ENCODE results near the gene ANKRD13B. TPM values are rescaled to one million over a fixed set of nuclear protein-coding genes. Genes with fewer than 3 reads are reported as not detected.

Gene ANKRD13B
- total RNA-seq, 1 experiment from 2014 or later = 31.4 TPM

DNA sequence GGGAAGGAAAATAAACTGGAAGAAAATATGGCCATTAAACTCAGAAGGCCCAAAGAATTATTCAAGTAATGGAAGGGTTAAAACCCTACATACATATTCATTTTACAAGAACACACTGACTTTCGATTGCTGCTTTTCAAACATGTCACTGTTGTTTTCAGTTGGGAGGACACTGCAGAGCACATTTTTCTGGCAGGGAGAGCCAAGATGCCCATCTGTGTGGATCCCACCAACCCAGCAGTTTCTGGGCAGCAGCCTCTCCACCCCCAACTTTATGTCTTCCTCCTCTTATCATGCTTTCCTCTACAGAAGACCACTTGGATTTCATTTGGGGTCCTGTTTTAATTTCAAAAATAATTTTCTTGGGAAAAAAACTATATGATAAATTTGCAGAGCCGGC lies 36.9 kb downstream of the ANKRD13B start:
- no peaks in the 10 kb centered on the region for H3K36me3 ChIP-seq (ENCODE audit: control insufficient read depth, insufficient read depth, low read length)
- no peaks in the 10 kb centered on the region for H3K9me3 ChIP-seq (ENCODE audit: control insufficient read depth, insufficient read depth, low read depth, low read length)
- DNase-seq (ENCODE audit: low read depth, low spot score) (no peak), ATAC-seq (no peak)
- in situ Hi-C loops (cut with HindIII; ENCODE audit: low pct_unique_long_range_greater_than_20kb, low sequenced_read_pairs) = no loop called here
- intact Hi-C loops (cut with micrococcal nuclease; ENCODE audit: unreplicated experiment) = no loop called here
- TF ChIP-seq TCF7L2 (IDR thresholded peaks at IDR 0.05; ENCODE audit: low read depth, low read length) = no peak
- TF ChIP-seq POLR2AphosphoS5 (IDR thresholded peaks at IDR 0.05; ENCODE audit: low read depth, low read length) = no peak
- TF ChIP-seq, protein P1, sequence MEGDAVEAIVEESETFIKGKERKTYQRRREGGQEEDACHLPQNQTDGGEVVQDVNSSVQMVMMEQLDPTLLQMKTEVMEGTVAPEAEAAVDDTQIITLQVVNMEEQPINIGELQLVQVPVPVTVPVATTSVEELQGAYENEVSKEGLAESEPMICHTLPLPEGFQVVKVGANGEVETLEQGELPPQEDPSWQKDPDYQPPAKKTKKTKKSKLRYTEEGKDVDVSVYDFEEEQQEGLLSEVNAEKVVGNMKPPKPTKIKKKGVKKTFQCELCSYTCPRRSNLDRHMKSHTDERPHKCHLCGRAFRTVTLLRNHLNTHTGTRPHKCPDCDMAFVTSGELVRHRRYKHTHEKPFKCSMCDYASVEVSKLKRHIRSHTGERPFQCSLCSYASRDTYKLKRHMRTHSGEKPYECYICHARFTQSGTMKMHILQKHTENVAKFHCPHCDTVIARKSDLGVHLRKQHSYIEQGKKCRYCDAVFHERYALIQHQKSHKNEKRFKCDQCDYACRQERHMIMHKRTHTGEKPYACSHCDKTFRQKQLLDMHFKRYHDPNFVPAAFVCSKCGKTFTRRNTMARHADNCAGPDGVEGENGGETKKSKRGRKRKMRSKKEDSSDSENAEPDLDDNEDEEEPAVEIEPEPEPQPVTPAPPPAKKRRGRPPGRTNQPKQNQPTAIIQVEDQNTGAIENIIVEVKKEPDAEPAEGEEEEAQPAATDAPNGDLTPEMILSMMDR (IDR thresholded peaks at IDR 0.05) = no peak
- TF ChIP-seq SIN3A (IDR thresholded peaks at IDR 0.05; ENCODE audit: borderline replicate concordance, insufficient read depth, low read depth, low read length) = no peak
- TF ChIP-seq, protein P2, sequence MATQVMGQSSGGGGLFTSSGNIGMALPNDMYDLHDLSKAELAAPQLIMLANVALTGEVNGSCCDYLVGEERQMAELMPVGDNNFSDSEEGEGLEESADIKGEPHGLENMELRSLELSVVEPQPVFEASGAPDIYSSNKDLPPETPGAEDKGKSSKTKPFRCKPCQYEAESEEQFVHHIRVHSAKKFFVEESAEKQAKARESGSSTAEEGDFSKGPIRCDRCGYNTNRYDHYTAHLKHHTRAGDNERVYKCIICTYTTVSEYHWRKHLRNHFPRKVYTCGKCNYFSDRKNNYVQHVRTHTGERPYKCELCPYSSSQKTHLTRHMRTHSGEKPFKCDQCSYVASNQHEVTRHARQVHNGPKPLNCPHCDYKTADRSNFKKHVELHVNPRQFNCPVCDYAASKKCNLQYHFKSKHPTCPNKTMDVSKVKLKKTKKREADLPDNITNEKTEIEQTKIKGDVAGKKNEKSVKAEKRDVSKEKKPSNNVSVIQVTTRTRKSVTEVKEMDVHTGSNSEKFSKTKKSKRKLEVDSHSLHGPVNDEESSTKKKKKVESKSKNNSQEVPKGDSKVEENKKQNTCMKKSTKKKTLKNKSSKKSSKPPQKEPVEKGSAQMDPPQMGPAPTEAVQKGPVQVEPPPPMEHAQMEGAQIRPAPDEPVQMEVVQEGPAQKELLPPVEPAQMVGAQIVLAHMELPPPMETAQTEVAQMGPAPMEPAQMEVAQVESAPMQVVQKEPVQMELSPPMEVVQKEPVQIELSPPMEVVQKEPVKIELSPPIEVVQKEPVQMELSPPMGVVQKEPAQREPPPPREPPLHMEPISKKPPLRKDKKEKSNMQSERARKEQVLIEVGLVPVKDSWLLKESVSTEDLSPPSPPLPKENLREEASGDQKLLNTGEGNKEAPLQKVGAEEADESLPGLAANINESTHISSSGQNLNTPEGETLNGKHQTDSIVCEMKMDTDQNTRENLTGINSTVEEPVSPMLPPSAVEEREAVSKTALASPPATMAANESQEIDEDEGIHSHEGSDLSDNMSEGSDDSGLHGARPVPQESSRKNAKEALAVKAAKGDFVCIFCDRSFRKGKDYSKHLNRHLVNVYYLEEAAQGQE (IDR thresholded peaks at IDR 0.05; ENCODE audit: insufficient read depth in 1 of 2, low read depth in 2 of 2, low read length in 1 of 2) = no peak
- no peaks in the 10 kb centered on the region for H3K4me1 ChIP-seq (ENCODE audit: control insufficient read depth, insufficient read depth, low read length)
- H3K27me3 ChIP-seq (ENCODE audit: control insufficient read depth, insufficient read depth, low read length) = no peaks in the 10 kb centered on the region
- no TSS peak for BruUV-seq (replicated peaks)
- ChIA-PET POLR2A (no interaction called here), CTCF (interaction anchor here (1.5 kb wide), 1 partner anchor 13 kb away, joined by 3 read pairs; no protein-coding TSS in a partner anchor)
- H3K4me3 ChIP-seq (ENCODE audit: low read depth in 2 of 2, low read length in 2 of 2) = no peak overlapping the region
- no peak overlapping the region for H3K27ac ChIP-seq (ENCODE audit: low read length)

DNA sequence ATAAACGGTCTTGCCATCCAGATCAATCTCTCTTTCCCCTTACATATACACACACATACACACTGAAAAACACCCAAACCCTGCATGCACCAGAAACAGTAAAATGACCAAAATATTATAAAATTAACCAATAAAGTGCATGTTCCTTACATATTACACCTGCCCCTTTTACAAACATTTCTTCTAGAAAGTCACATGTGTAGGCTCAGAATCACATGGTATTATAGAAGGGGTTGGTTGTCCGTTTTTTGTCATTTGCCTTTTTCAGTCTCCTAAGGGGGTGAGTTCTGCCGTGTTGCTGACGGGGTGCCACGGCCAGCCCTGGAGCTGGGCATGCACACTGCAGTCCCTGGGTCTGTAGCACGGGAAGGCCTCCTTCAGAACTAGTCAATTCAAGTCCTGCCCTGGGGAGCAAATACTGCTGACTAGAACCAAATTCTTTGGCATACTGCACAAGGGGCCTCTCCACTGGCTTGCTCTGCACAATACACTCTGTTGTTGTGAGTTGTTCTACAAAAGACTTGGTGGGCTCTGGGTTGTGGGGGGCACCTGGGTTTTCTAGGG lies 37.8 kb downstream of the ANKRD13B start:
- ChIA-PET POLR2A (no interaction called here), CTCF (interaction anchor here (0.7 to 1.5 kb wide), 2 partner anchors 14 to 604 kb away, joined by 3 read pairs; no protein-coding TSS in a partner anchor)
- in situ Hi-C loops (cut with HindIII; ENCODE audit: low pct_unique_long_range_greater_than_20kb, low sequenced_read_pairs) (no loop called here), intact Hi-C loops (cut with micrococcal nuclease; ENCODE audit: unreplicated experiment) (no loop called here)
- Histone ChIP-seq H3K27me3 (ENCODE audit: control insufficient read depth, insufficient read depth, low read length) (no peaks in the 10 kb centered on the region), H3K4me3 (ENCODE audit: low read depth in 2 of 2, low read length in 2 of 2) (no peak overlapping the region), H3K36me3 (ENCODE audit: control insufficient read depth, insufficient read depth, low read length) (no peaks in the 10 kb centered on the region), H3K9me3 (ENCODE audit: control insufficient read depth, insufficient read depth, low read depth, low read length) (no peaks in the 10 kb centered on the region), H3K27ac (ENCODE audit: low read length) (no peak overlapping the region), H3K4me1 (ENCODE audit: control insufficient read depth, insufficient read depth, low read length) (no peaks in the 10 kb centered on the region)
- DNase-seq (ENCODE audit: low read depth, low spot score) = no peak
- no peak for ATAC-seq
- no TSS peak for BruUV-seq (replicated peaks)
- TF ChIP-seq POLR2AphosphoS5 (IDR thresholded peaks at IDR 0.05; ENCODE audit: low read depth, low read length) (no peak), SIN3A (IDR thresholded peaks at IDR 0.05; ENCODE audit: borderline replicate concordance, insufficient read depth, low read depth, low read length) (no peak), TCF7L2 (IDR thresholded peaks at IDR 0.05; ENCODE audit: low read depth, low read length) (no peak)
- TF ChIP-seq, protein P2 (IDR thresholded peaks at IDR 0.05; ENCODE audit: insufficient read depth in 1 of 2, low read depth in 2 of 2, low read length in 1 of 2) = no peak
- TF ChIP-seq, protein P1 (IDR thresholded peaks at IDR 0.05) = no peak
